GM19193 (cell line): ENCODE measurements around the gene ZNF618.

ENCODE experiments used
- POLR2A ChIP-seq: IDR thresholded peaks from 4 replicates; pipeline ENCODE4 v1.6.1; 2011; ENCODE audit not compliant: insufficient read depth, insufficient read length; ENCODE audit errors: extremely low read depth

Gene ZNF618, protein sequence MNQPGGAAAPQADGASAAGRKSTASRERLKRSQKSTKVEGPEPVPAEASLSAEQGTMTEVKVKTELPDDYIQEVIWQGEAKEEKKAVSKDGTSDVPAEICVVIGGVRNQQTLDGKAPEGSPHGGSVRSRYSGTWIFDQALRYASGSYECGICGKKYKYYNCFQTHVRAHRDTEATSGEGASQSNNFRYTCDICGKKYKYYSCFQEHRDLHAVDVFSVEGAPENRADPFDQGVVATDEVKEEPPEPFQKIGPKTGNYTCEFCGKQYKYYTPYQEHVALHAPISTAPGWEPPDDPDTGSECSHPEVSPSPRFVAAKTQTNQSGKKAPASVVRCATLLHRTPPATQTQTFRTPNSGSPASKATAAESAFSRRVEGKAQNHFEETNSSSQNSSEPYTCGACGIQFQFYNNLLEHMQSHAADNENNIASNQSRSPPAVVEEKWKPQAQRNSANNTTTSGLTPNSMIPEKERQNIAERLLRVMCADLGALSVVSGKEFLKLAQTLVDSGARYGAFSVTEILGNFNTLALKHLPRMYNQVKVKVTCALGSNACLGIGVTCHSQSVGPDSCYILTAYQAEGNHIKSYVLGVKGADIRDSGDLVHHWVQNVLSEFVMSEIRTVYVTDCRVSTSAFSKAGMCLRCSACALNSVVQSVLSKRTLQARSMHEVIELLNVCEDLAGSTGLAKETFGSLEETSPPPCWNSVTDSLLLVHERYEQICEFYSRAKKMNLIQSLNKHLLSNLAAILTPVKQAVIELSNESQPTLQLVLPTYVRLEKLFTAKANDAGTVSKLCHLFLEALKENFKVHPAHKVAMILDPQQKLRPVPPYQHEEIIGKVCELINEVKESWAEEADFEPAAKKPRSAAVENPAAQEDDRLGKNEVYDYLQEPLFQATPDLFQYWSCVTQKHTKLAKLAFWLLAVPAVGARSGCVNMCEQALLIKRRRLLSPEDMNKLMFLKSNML

GRCh38 chr9:113876151-113876992, at the start of gene ZNF618:
ZNF618 (plus strand) TSS chr9:113876309; CDS start chr9:113876381, 72 bp downstream.
- no peak for TF ChIP-seq POLR2A

- no peak for TF ChIP-seq POLR2A
Observed at GRCh38 chr9:113828221-113828620, 47.9 kb upstream of the ZNF618 start.

DNA sequence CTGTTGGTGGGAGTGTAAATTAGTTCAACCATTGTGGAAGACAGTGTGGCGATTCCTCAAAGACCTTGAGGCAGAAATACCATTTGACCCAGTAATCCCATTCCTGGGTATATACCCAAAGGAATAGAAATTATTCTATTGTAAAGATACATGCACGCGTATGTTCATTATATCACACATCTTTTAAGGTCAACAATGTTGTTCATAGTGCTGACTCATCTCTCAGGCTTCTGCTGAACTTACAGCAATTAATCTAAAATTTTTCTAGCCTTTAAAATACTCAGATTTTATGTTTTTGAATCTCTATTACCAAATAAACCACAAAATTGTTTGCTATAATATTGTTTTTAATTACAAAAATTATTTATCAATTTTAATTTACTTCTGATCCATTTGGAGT, 38.8 kb upstream of the ZNF618 start:
- no peak for TF ChIP-seq POLR2A

GRCh38 chr9:113842086-113842485, 34.0 kb upstream of the ZNF618 start:
- no peak for TF ChIP-seq POLR2A

DNA sequence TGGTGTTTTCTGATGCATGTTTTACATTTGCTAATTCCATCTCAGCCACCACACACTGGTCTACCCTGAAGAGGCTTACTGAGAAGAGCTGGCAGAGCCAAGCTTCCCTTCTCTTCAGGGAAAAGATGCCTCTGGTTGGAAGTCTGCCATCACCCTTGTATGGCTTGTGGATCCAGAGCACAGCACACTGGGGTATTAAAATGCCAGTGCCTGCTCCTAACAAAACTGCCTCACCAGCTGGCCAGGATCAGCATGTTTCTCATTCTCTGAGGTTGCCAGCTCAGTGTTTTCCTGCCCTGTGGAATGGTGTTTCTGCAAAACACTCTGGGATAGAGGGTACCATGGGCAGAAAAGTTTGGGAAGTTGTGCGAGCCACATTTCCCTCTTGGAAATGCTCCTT, 31.6 kb upstream of the ZNF618 start:
- TF ChIP-seq POLR2A: no peak

- TF ChIP-seq POLR2A: no peak
Observed at GRCh38 chr9:113851359-113851758, 24.8 kb upstream of the ZNF618 start.

GRCh38 chr9:113851873-113852272, 24.2 kb upstream of the ZNF618 start:
- TF ChIP-seq POLR2A: no peak

DNA sequence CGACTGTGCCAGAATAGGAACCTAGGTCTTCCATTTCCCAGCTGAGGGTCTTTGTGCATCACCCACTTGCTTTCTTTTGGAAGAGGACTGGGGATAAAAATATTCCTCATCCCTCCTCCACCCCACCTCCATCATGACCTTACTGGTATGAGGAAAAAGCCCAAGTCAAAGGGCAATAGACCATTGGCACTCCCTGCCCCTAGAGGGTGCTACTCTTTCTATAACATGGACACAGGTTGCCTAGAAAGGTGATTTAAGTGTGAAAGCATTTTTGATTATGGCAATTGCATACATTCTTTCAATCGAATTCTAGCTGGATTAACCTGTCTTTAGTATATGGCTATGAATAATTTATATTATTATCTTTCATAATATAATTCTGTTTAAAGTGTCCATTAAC, 22.8 kb upstream of the ZNF618 start:
- no peak for TF ChIP-seq POLR2A

GRCh38 chr9:113854310-113854709, 21.8 kb upstream of the ZNF618 start:
- TF ChIP-seq POLR2A: no peak

GRCh38 chr9:113857875-113858274, 18.2 kb upstream of the ZNF618 start:
- no peak for TF ChIP-seq POLR2A

- TF ChIP-seq POLR2A: no peak
Observed at GRCh38 chr9:113858282-113858681, 17.8 kb upstream of the ZNF618 start.

GRCh38 chr9:113863345-113863744, 12.8 kb upstream of the ZNF618 start:
- TF ChIP-seq POLR2A: no peak

GRCh38 chr9:113868501-113868900, 7.6 kb upstream of the ZNF618 start:
- no peak for TF ChIP-seq POLR2A

GRCh38 chr9:113872485-113873143, 3.5 kb upstream of the ZNF618 start:
- TF ChIP-seq POLR2A: no peak
